Measurements from ENCODE around the gene OR2L5. TPM values are rescaled to one million over a fixed set of nuclear protein-coding genes. Genes with fewer than 3 reads are reported as not detected.

Gene OR2L5
- polyA plus RNA-seq, 1 donor from 2014 or later: not detected

DNA sequence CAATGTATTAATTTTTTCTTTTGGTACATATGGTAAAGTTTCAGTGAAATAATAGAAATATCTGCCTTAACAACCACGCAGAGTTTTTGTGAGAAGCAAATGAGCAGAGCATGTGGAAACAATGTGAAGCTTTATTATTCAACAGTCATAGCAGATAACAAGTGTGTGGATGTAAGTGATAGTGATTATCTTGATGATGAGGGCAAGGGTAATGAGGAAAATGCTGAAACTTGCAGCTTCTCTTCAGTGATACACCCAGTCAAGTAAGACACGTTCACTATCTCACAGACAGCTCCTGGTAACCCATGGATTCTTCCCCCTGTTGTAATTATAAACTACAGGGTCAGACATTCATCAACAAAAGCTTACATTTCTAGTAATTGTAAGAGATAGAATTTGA is 14.6 kb upstream of the OR2L5 start:
- no peaks in the 10 kb centered on the region for H3K79me2 ChIP-seq (replicated peaks; ENCODE audit: insufficient read depth, low read length)
- H3K9ac ChIP-seq (ENCODE audit: low read length): no peak overlapping the region
- no peak overlapping the region for H2AFZ ChIP-seq (ENCODE audit: low read depth, low read length)
- H3K36me3 ChIP-seq (ENCODE audit: insufficient read depth, low read length): no peaks in the 10 kb centered on the region
- H3K27ac ChIP-seq (ENCODE audit: low read length): no peak overlapping the region
- H3K9me3 ChIP-seq (ENCODE audit: low read length): no peaks in the 10 kb centered on the region
- no peak overlapping the region for H3K4me3 ChIP-seq (ENCODE audit: low read length)
- no peaks in the 10 kb centered on the region for H4K20me1 ChIP-seq (ENCODE audit: insufficient read depth)
- H3K4me2 ChIP-seq (ENCODE audit: low read length): no peak overlapping the region
- no peaks in the 10 kb centered on the region for H3K9me2 ChIP-seq (ENCODE audit: insufficient read depth, low read length)
- no peaks in the 10 kb centered on the region for H3K27me3 ChIP-seq (ENCODE audit: insufficient read depth, low read depth, low read length)
- no peaks in the 10 kb centered on the region for H3F3A ChIP-seq (ENCODE audit: insufficient read depth, low read length, poor library complexity, severe bottlenecking)
- TF ChIP-seq TAF1 (IDR thresholded peaks at IDR 0.05; ENCODE audit: low read depth) (no peak), MXI1 (conservative IDR thresholded peaks at IDR 0.05; ENCODE audit: poor library complexity, severe bottlenecking) (no peak), RAD21 (conservative IDR thresholded peaks at IDR 0.05) (no peak), SMC3 (conservative IDR thresholded peaks at IDR 0.05; ENCODE audit: poor library complexity) (no peak)

GRCh38 chr1:248000169-248000568 is 13.3 kb upstream of the OR2L5 start:
- Histone ChIP-seq H3K9ac (ENCODE audit: low read length) (no peak overlapping the region), H4K20me1 (ENCODE audit: insufficient read depth) (no peaks in the 10 kb centered on the region), H3F3A (ENCODE audit: insufficient read depth, low read length, poor library complexity, severe bottlenecking) (no peaks in the 10 kb centered on the region), H3K4me3 (ENCODE audit: low read length) (no peak overlapping the region), H3K9me2 (ENCODE audit: insufficient read depth, low read length) (no peaks in the 10 kb centered on the region), H3K27ac (ENCODE audit: low read length) (no peak overlapping the region), H3K79me2 (replicated peaks; ENCODE audit: insufficient read depth, low read length) (no peaks in the 10 kb centered on the region), H3K9me3 (ENCODE audit: low read length) (no peaks in the 10 kb centered on the region), H3K36me3 (ENCODE audit: insufficient read depth, low read length) (no peaks in the 10 kb centered on the region), H2AFZ (ENCODE audit: low read depth, low read length) (no peak overlapping the region), H3K4me2 (ENCODE audit: low read length) (no peak overlapping the region), H3K27me3 (ENCODE audit: insufficient read depth, low read depth, low read length) (no peaks in the 10 kb centered on the region)
- no peak for TF ChIP-seq MXI1 (conservative IDR thresholded peaks at IDR 0.05; ENCODE audit: poor library complexity, severe bottlenecking)
- no peak for TF ChIP-seq TAF1 (IDR thresholded peaks at IDR 0.05; ENCODE audit: low read depth)
- no peak for TF ChIP-seq RAD21 (conservative IDR thresholded peaks at IDR 0.05)
- TF ChIP-seq EZH2 (IDR thresholded peaks at IDR 0.05; ENCODE audit: borderline replicate concordance, insufficient read depth, low read length, poor library complexity, severe bottlenecking): no peak
- no peak for TF ChIP-seq SMC3 (conservative IDR thresholded peaks at IDR 0.05; ENCODE audit: poor library complexity)
- no peak for TF ChIP-seq CTCF (IDR thresholded peaks at IDR 0.05; ENCODE audit: poor library complexity, severe bottlenecking)
- no peak for TF ChIP-seq EP300 (conservative IDR thresholded peaks at IDR 0.05; ENCODE audit: poor library complexity, severe bottlenecking)
- TF ChIP-seq POLR2AphosphoS5 (IDR thresholded peaks at IDR 0.05): no peak
- TF ChIP-seq REST (IDR thresholded peaks at IDR 0.05; ENCODE audit: borderline replicate concordance): no peak

- H3K36me3 ChIP-seq (ENCODE audit: insufficient read depth, low read length): no peaks in the 10 kb centered on the region
- no peak overlapping the region for H3K4me3 ChIP-seq (ENCODE audit: low read length)
- H3K9me2 ChIP-seq (ENCODE audit: insufficient read depth, low read length): no peaks in the 10 kb centered on the region
- H3K27ac ChIP-seq (ENCODE audit: low read length): no peak overlapping the region
- H3K9me3 ChIP-seq (ENCODE audit: low read length): peaks cover 11% of the 10 kb centered on the region
- no peak overlapping the region for H2AFZ ChIP-seq (ENCODE audit: low read depth, low read length)
- no peaks in the 10 kb centered on the region for H3K79me2 ChIP-seq (replicated peaks; ENCODE audit: insufficient read depth, low read length)
- H3F3A ChIP-seq (ENCODE audit: insufficient read depth, low read length, poor library complexity, severe bottlenecking): no peaks in the 10 kb centered on the region
- TF ChIP-seq RAD21 (conservative IDR thresholded peaks at IDR 0.05): no peak
- H3K27me3 ChIP-seq (ENCODE audit: insufficient read depth, low read depth, low read length): no peaks in the 10 kb centered on the region
- no peak overlapping the region for H3K4me2 ChIP-seq (ENCODE audit: low read length)
- no peak overlapping the region for H3K9ac ChIP-seq (ENCODE audit: low read length)
- no peaks in the 10 kb centered on the region for H4K20me1 ChIP-seq (ENCODE audit: insufficient read depth)
These were observed 5.7 kb upstream of the OR2L5 start for GRCh38 chr1:248007778-248008177.
